ENCODE results near the gene NLRP14. TPM values are rescaled to one million over a fixed set of nuclear protein-coding genes. Genes with fewer than 3 reads are reported as not detected.

Gene NLRP14
- total and polyA plus RNA-seq, 9 of the 15 experiments (the other 6 are each of a cell fraction or from before 2014, with no cell fraction given): 0.27 to 1.2 (median 0.54) TPM

GRCh38 chr11:7062534-7062933 lies 42.3 kb downstream of the NLRP14 start:
- in situ Hi-C loops (cut with MboI) (no loop called here), intact Hi-C loops (cut with micrococcal nuclease) (no loop called here)
- no peak overlapping the region for H3K27ac ChIP-seq (ENCODE audit: extremely low read depth, low read depth, low read length)
- no peaks in the 10 kb centered on the region for H3K36me3 ChIP-seq (ENCODE audit: control insufficient read depth, insufficient read depth, low read length)
- no peak overlapping the region for H3K9ac ChIP-seq (ENCODE audit: insufficient read depth in 1 of 2, low read depth in 2 of 2, low read length in 2 of 2)
- FAIRE-seq (no peak), ATAC-seq (no peak), DNase-seq (ENCODE audit: extremely low read depth in 1 of 4, low spot score in 3 of 4) (no peak)
- ChIA-PET CTCF (ENCODE audit: low intra/inter-chr PET ratio) (no interaction called here), POLR2A (no interaction called here)
- no peaks in the 10 kb centered on the region for H4K20me1 ChIP-seq (replicated peaks; ENCODE audit: control insufficient read depth, insufficient read depth, low read length)
- H3K27me3 ChIP-seq (ENCODE audit: control insufficient read depth in 2 of 2, insufficient read depth in 2 of 2, low read length in 2 of 2): no peaks in the 10 kb centered on the region
- no peak overlapping the region for H3K4me3 ChIP-seq
- no TSS peak for BruUV-seq (replicated peaks)
- 22% methylated on average over 2 of the region's 2 CpGs for WGBS (ENCODE audit: insufficient coverage, low coverage, missing lambda C conversion rate)
- no peak for TF ChIP-seq TFAM (CRISPR knock-in tag; conservative IDR thresholded peaks at IDR 0.05)
- peak; percentile 43; the same call in 1 of the 2 replicates for TF ChIP-seq REST (IDR thresholded peaks at IDR 0.05; ENCODE audit: borderline replicate concordance)
- no peak for TF ChIP-seq REST (CRISPR knock-in tag; IDR thresholded peaks at IDR 0.05; ENCODE audit: low read depth)
- TF ChIP-seq SIX5 (IDR thresholded peaks at IDR 0.05; ENCODE audit: borderline replicate concordance in 1 of 2, insufficient read depth in 1 of 2, low read depth in 1 of 2, low read length in 2 of 2): no peak
- no peak for TF ChIP-seq GMEB1 (CRISPR knock-in tag; IDR thresholded peaks at IDR 0.05)
- TF ChIP-seq SRSF1 (IDR thresholded peaks at IDR 0.05; ENCODE audit: low read depth, low read length): no peak
- no peak for TF ChIP-seq GABPA (tag; conservative IDR thresholded peaks at IDR 0.05; ENCODE audit: low read depth)
- no peaks in the 10 kb centered on the region for H3K79me2 ChIP-seq (ENCODE audit: control insufficient read depth, insufficient read depth, low read length)
- no peaks in the 10 kb centered on the region for H3K4me1 ChIP-seq (replicated peaks in 1 of 2; ENCODE audit: control insufficient read depth in 2 of 2, insufficient read depth in 2 of 2, low read length in 2 of 2)
- no peak overlapping the region for H3K4me2 ChIP-seq (ENCODE audit: insufficient read depth, low read length)
- H3K9me1 ChIP-seq (ENCODE audit: control insufficient read depth, insufficient read depth, low read length): no peaks in the 10 kb centered on the region
- H2AFZ ChIP-seq (ENCODE audit: low read depth, low read length): no peak overlapping the region
- no peaks in the 10 kb centered on the region for H3K9me3 ChIP-seq (replicated peaks; ENCODE audit: control insufficient read depth, insufficient read depth, low read depth, low read length)

All from K562 (cell line).